Psoas muscle (tissue), 8 donors: ENCODE results near the gene LRRC56. TPM values are rescaled to one million over a fixed set of nuclear protein-coding genes. Genes with fewer than 3 reads are reported as not detected.
A peak's percentile ranks its signal among the peaks of the same experiment; 100 is the strongest.

Experiments
- ATAC-seq, 4 donors: fragments of 200-7000 bp; cut with Tn5 transposase; one replicate each; pipeline ENCODE4 v1.9.1; 2020; ENCODE audit warnings: moderate library complexity in 3 of 4, mild to moderate bottlenecking in 2 of 4
- DNase-seq, 2 donors: peaks; one replicate each; pipeline ENCODE4 v3.0.0-alpha.2; 2020
- H3K27ac ChIP-seq: fragments of 200-600 bp; one replicate; pipeline ENCODE4 v1.8.0; 2022
- H3K27me3 ChIP-seq, 3 donors: fragments of 200-600 bp in 1 of 3; one replicate each; pipeline versions ENCODE4 v1.6.1 to v1.8.0; 2013 to 2022; ENCODE audit warnings: low read length in 2 of 3, mild to moderate bottlenecking in 2 of 3, moderate library complexity in 1 of 3; ENCODE audit not compliant: insufficient read depth in 3 of 3
- H3K36me3 ChIP-seq, 2 donors: fragments of 200-600 bp in 1 of 2; one replicate each; pipeline versions ENCODE4 v1.6.1 to v1.8.0; 2013 to 2022; ENCODE audit warnings: low read depth in 1 of 2, mild to moderate bottlenecking in 1 of 2, moderate library complexity in 1 of 2; ENCODE audit not compliant: insufficient read depth in 1 of 2
- H3K4me1 ChIP-seq: fragments of 200-600 bp; one replicate; pipeline ENCODE4 v1.8.0; 2022
- H3K4me3 ChIP-seq: fragments of 200-600 bp; one replicate; pipeline ENCODE4 v1.8.0; 2022; ENCODE audit warnings: mild to moderate bottlenecking
- H3K9me3 ChIP-seq: fragments of 200-600 bp; one replicate; pipeline ENCODE4 v1.8.0; 2022
- WGBS, 3 donors: extraction: QIAGEN DNeasy Blood & Tissue Kit; methylation state at CpG; one replicate each; pipeline versions ENCODE4 v1.1.6 to v1.1.7; 2013; 5-methylcytosine and 5-hydroxymethylcytosine counted together
- intact Hi-C, 2 donors: fragments of 100-400 bp; cut with DNase I; formaldehyde crosslinking; loops; one replicate each; pipeline versions ENCODE4 v1.11.0 to v1.14.2; 2022
- polyA plus RNA-seq, 3 donors: library from polyadenylated mRNA; stranded (reverse); fragments of 200-250 nt; gene quantifications; one replicate each; pipeline ENCODE4 v1.2.3, GENCODE V29; 2013
- total RNA-seq, 4 donors: library from RNA; stranded (reverse); fragmentation: NEBNext Ultra II Directional in 2 of 4; extraction: Animal tissue kit (Norgen Biotek cat#: 25700) in 2 of 4; gene quantifications; one replicate each; pipeline versions ENCODE4 v1.2.1 to v1.2.4, GENCODE V29; 2021 to 2023
- TF ChIP-seq, protein P1 (sequence below): fragments of 200-600 bp; IDR thresholded peaks from one replicate; pipeline ENCODE4 v1.8.0; 2022; ENCODE audit warnings: antibody characterized with exemption
- donor health status: healthy with polysubstance abuse.
- donor health status: DM: no; HTN: no; CAD: no; lungs with moderate emphysema.
- donor health status: Bipolar disorder and iron deficiency.
- donor health status: healthy.
- donor health status: DM: yes; HTN: yes; CAD: no.
- donor health status: DM: no; HTN: no; CAD: no.
- donor health status: DM: no; HTN: no; CAD: no.
- donor health status: DM: yes; HTN: yes; CAD: no.

LRRC56 gene
- total and polyA plus RNA-seq, 7 donors = 0.30 to 0.84 (median 0.54) TPM; not detected in 1

DNA sequence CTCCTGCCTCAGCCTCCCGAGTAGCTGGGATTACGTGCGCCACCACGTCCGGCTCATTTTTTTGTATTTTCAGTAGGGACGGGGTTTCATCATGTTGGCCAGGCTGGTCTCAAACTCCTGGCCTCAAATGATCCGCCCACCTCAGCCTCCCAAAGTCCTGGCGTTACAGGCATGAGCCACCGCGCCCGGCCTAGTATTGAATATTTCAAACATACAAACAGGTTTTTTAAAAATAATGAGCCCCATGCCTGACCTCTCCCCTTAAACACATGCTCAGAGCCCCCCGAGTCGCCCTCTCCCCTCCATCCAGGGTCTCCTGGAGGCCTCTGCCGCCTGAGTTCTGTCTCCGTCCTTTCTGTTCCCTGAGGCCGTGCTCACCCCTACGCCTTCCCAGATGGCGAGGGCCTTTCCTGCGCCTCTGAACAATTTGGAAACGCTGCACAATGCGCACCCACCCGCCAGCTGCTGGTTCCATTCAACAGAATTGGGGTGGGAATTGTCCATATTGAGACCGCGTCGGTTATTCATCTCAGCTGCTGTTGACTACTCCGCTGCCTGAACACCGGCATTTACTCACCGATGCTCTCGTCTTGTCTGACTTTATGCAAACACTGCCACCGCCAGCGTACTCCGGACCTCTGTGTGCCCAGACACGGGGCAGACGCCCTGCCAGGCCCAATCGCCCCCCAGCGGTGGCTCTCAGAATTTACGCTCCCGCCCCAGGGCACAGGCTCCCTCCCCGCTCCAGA lies 16.7 kb upstream of the LRRC56 start:
- TF ChIP-seq, protein P1, sequence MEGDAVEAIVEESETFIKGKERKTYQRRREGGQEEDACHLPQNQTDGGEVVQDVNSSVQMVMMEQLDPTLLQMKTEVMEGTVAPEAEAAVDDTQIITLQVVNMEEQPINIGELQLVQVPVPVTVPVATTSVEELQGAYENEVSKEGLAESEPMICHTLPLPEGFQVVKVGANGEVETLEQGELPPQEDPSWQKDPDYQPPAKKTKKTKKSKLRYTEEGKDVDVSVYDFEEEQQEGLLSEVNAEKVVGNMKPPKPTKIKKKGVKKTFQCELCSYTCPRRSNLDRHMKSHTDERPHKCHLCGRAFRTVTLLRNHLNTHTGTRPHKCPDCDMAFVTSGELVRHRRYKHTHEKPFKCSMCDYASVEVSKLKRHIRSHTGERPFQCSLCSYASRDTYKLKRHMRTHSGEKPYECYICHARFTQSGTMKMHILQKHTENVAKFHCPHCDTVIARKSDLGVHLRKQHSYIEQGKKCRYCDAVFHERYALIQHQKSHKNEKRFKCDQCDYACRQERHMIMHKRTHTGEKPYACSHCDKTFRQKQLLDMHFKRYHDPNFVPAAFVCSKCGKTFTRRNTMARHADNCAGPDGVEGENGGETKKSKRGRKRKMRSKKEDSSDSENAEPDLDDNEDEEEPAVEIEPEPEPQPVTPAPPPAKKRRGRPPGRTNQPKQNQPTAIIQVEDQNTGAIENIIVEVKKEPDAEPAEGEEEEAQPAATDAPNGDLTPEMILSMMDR = no peak
- Histone ChIP-seq H3K9me3 (no peaks in the 10 kb centered on the region), H3K36me3 (peaks cover 0 to under 1% of the 10 kb centered on the region in 2 donors), H3K27ac (no peak overlapping the region), H3K4me3 (no peak overlapping the region), H3K4me1 (peaks cover 3% of the 10 kb centered on the region), H3K27me3 (no peaks in the 10 kb centered on the region)
- DNase-seq (peak in 1 of 2 donors; percentile 53), ATAC-seq (no peak)
- intact Hi-C loops = no loop called here
- 88 to 90% (median 89%) methylated on average over 39 of the region's 39 CpGs for WGBS, 3 donors

DNA sequence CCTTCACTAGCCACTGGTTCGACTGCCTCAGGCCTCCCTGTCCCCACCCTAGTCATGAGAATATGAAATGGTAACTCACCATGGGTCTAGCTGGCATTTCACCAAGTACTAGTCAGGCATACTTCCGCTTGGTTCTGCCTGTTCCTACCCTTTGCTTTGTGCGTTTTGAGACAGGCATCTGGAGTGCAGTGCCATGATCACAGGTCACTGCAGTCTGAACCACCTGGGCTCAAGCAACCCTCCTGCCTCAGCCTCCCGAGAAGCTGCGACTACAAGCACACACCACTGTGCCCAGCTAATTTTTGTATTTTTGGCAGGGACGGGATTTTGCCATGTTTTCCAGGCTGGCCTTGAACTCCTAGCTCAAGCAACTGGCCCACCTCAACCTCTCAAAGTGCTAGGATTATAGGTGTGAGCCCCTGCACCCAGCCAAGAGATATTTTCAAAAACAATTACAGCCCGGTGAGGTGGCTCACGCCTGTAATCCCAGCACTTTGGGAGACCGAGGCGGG lies 16.1 kb upstream of the LRRC56 start:
- no peaks in the 10 kb centered on the region for H3K9me3 ChIP-seq
- no peaks in the 10 kb centered on the region for H3K27me3 ChIP-seq
- DNase-seq (no peak), ATAC-seq (no peak)
- no peak overlapping the region for H3K27ac ChIP-seq
- intact Hi-C loops = no loop called here
- WGBS, 3 donors = 80 to 83% (median 81%) methylated on average over 10 of the region's 10 CpGs
- H3K4me1 ChIP-seq = peaks cover 3% of the 10 kb centered on the region
- H3K4me3 ChIP-seq = no peak overlapping the region
- TF ChIP-seq, protein P1 = no peak
- H3K36me3 ChIP-seq = no peaks in the 10 kb centered on the region

DNA sequence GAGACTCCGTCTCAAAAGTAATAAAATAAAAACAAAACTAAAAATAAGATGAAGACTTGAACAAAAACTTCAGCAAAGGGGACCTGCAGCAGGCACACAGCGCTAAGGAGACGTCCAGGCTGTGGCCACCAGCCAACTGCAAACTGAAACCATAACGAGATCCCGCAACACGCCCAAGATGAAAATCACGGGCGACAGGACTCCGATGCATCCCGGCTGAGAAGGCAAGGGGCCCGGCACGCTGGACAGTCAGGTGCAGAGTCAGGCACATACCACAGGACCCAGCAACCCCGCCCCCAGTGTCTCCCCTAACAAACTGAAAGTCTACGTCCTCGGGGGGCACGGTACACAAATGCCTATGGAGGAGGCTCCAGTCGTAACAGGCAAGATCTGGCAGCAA lies 11.1 kb upstream of the LRRC56 start:
- 62 to 76% (median 62%) methylated on average over 17 of the region's 17 CpGs for WGBS, 3 donors
- H3K36me3 ChIP-seq = peaks cover 0 to 2% of the 10 kb centered on the region in 2 donors
- no peaks in the 10 kb centered on the region for H3K27me3 ChIP-seq
- peaks cover 12% of the 10 kb centered on the region for H3K4me1 ChIP-seq
- peak overlapping the region; percentile 11 for H3K4me3 ChIP-seq
- intact Hi-C loops = no loop called here
- DNase-seq (no peak), ATAC-seq (no peak)
- H3K27ac ChIP-seq = no peak overlapping the region
- TF ChIP-seq, protein P1 = no peak
- no peaks in the 10 kb centered on the region for H3K9me3 ChIP-seq

DNA sequence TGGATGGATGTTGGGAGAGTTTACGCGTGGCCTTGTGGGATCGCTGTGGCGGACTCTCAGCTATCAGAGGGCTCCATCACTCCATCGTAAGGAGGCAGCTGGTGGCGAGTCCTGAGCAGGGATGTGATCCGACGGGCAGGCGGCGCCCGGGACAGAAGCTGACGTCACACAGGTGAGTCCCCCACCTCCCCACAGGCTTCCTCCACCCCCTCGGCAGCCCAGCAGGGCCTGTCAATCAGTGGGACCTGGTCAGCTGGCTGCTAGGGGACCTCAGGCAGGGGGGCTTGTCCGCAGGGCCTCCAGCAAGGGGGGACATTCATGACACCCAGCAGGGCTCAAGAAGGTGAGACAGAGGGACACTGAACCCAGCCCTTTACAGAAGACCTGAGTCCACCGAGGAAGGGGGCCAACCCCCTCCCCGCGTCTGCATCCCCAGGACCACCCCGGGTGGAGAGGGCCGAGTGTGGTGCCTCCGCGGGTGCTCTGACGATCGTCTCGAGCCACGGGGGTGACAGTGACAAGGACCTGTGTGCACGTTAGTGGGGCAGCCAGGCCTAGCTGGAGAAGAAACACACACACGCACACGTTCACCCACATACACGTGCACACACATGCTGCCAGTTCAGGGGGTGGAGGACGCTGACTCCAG lies 9.0 kb upstream of the LRRC56 start:
- H3K4me3 ChIP-seq = peak overlapping the region; percentile 15
- peak; percentile 2 to 16 (median 10) for ATAC-seq
- WGBS, 3 donors = 62 to 68% (median 64%) methylated on average over 29 to 30 of the region's 30 CpGs
- intact Hi-C loops = no loop called here
- peak overlapping the region; percentile 15 for H3K27ac ChIP-seq
- no peaks in the 10 kb centered on the region for H3K9me3 ChIP-seq
- TF ChIP-seq, protein P1 = no peak
- peak in 1 of 2 donors; percentile 57 for DNase-seq
- H3K36me3 ChIP-seq = peaks cover 0 to 23% of the 10 kb centered on the region in 2 donors
- H3K27me3 ChIP-seq = no peaks in the 10 kb centered on the region
- H3K4me1 ChIP-seq = peaks cover 15% of the 10 kb centered on the region
